Measurements from ENCODE around the gene FAM3C. TPM values are rescaled to one million over a fixed set of nuclear protein-coding genes. Genes with fewer than 3 reads are reported as not detected.
"Not testable (repeated sequence)": the region's sequence is repeated elsewhere in the genome, so short reads cannot be mapped to it uniquely, and the experiment has no call there.

Gene FAM3C
- total RNA-seq, 1 experiment from 2014 or later: 37.9 TPM

- H3K27ac ChIP-seq (ENCODE audit: low read length): no peak overlapping the region
- no peaks in the 10 kb centered on the region for H3K27me3 ChIP-seq (ENCODE audit: low read length)
- TF ChIP-seq EZH2 (IDR thresholded peaks at IDR 0.05; ENCODE audit: low read length, unreplicated experiment) (no peak), EZH2phosphoT487 (IDR thresholded peaks at IDR 0.05; ENCODE audit: borderline replicate concordance, low read length) (no peak), CTCF (conservative IDR thresholded peaks at IDR 0.05; ENCODE audit: low read depth, low read length) (no peak)
- intact Hi-C loops (cut with micrococcal nuclease): no loop called here
- no peak overlapping the region for H3K4me3 ChIP-seq (ENCODE audit: low read length)
- H3K4me1 ChIP-seq (ENCODE audit: insufficient read depth, low read length): no peaks in the 10 kb centered on the region
- no peaks in the 10 kb centered on the region for H3K36me3 ChIP-seq (ENCODE audit: low read depth, low read length)
- DNase-seq: no peak
- H3K4me2 ChIP-seq (ENCODE audit: low read length): no peak overlapping the region
- no peak overlapping the region for H2AFZ ChIP-seq (ENCODE audit: low read length)
- no peak overlapping the region for H3K9ac ChIP-seq (ENCODE audit: low read length)
- no peaks in the 10 kb centered on the region for H3K9me3 ChIP-seq (ENCODE audit: low read length)
- POLR2A ChIA-PET (ENCODE audit: unreplicated experiment): no interaction called here
- no peak for ATAC-seq
- H3K9me2 ChIP-seq (replicated peaks; ENCODE audit: low read length): no peaks in the 10 kb centered on the region
- no peaks in the 10 kb centered on the region for H3K79me2 ChIP-seq (ENCODE audit: low read length)
- CTCF ChIA-PET: no interaction called here
- H3F3A ChIP-seq (ENCODE audit: low read length, unreplicated experiment): no peaks in the 10 kb centered on the region
- BruUV-seq (replicated peaks): no TSS peak
- no peaks in the 10 kb centered on the region for H4K20me1 ChIP-seq (ENCODE audit: low read length)
Measured at GRCh38 chr7:121433775-121434174, 37.7 kb upstream of the FAM3C start.

GRCh38 chr7:121432486-121432885 lies 36.4 kb upstream of the FAM3C start:
- H3K36me3 ChIP-seq (ENCODE audit: low read depth, low read length); H3K9ac ChIP-seq (ENCODE audit: low read length); H3K79me2 ChIP-seq (ENCODE audit: low read length); H2AFZ ChIP-seq (ENCODE audit: low read length); H4K20me1 ChIP-seq (ENCODE audit: low read length); H3K9me2 ChIP-seq (replicated peaks; ENCODE audit: low read length); H3F3A ChIP-seq (ENCODE audit: low read length, unreplicated experiment); H3K9me3 ChIP-seq (ENCODE audit: low read length); H3K27me3 ChIP-seq (ENCODE audit: low read length); H3K4me1 ChIP-seq (ENCODE audit: insufficient read depth, low read length); POLR2A ChIA-PET (ENCODE audit: unreplicated experiment); ATAC-seq; DNase-seq; intact Hi-C loops (cut with micrococcal nuclease); CTCF ChIA-PET; H3K4me2 ChIP-seq (ENCODE audit: low read length); H3K4me3 ChIP-seq (ENCODE audit: low read length); BruUV-seq (replicated peaks); H3K27ac ChIP-seq (ENCODE audit: low read length): not testable (repeated sequence)

GRCh38 chr7:121431996-121432395 lies 35.9 kb upstream of the FAM3C start:
- H3K27me3 ChIP-seq (ENCODE audit: low read length): no peaks in the 10 kb centered on the region
- no peak overlapping the region for H3K4me3 ChIP-seq (ENCODE audit: low read length)
- no peaks in the 10 kb centered on the region for H3F3A ChIP-seq (ENCODE audit: low read length, unreplicated experiment)
- POLR2A ChIA-PET (ENCODE audit: unreplicated experiment): no interaction called here
- no peak overlapping the region for H2AFZ ChIP-seq (ENCODE audit: low read length)
- intact Hi-C loops (cut with micrococcal nuclease): no loop called here
- no peaks in the 10 kb centered on the region for H3K36me3 ChIP-seq (ENCODE audit: low read depth, low read length)
- BruUV-seq (replicated peaks): no TSS peak
- CTCF ChIA-PET: no interaction called here
- H3K79me2 ChIP-seq (ENCODE audit: low read length): no peaks in the 10 kb centered on the region
- no peak for DNase-seq
- no peak overlapping the region for H3K9ac ChIP-seq (ENCODE audit: low read length)
- H3K9me2 ChIP-seq (replicated peaks; ENCODE audit: low read length): no peaks in the 10 kb centered on the region
- H3K4me1 ChIP-seq (ENCODE audit: insufficient read depth, low read length): no peaks in the 10 kb centered on the region
- no peaks in the 10 kb centered on the region for H4K20me1 ChIP-seq (ENCODE audit: low read length)
- no peak for ATAC-seq
- TF ChIP-seq CTCF (conservative IDR thresholded peaks at IDR 0.05; ENCODE audit: low read depth, low read length) (no peak), EZH2 (IDR thresholded peaks at IDR 0.05; ENCODE audit: low read length, unreplicated experiment) (no peak), EZH2phosphoT487 (IDR thresholded peaks at IDR 0.05; ENCODE audit: borderline replicate concordance, low read length) (no peak)
- H3K27ac ChIP-seq (ENCODE audit: low read length): no peak overlapping the region
- H3K4me2 ChIP-seq (ENCODE audit: low read length): no peak overlapping the region
- no peaks in the 10 kb centered on the region for H3K9me3 ChIP-seq (ENCODE audit: low read length)
